Activated naive CD4-positive, alpha-beta T cell (primary cell): ENCODE results near the gene WASF2.
A peak's percentile ranks its signal among the peaks of the same experiment; 100 is the strongest.

Source experiments
- DNase-seq, 4 experiments: peaks; one replicate each; lab custom pipeline; 2025; lab: John Stamatoyannopoulos, UW

Gene WASF2

GRCh38 chr1:27377760-27378495 is 112.0 kb downstream of the WASF2 start:
- DNase-seq: no peak

- no peak for DNase-seq
Measured at GRCh38 chr1:27374362-27375086, 115.4 kb downstream of the WASF2 start, which contains the start of gene FCN3. Gene FCN3 (minus strand): TSS chr1:27374824. CDS start chr1:27374818, 6 bp downstream.

GRCh38 chr1:27372808-27373690 is 116.9 kb downstream of the WASF2 start:
- DNase-seq: no peak

- DNase-seq: no peak
Measured at GRCh38 chr1:27372022-27372807, 117.8 kb downstream of the WASF2 start.

GRCh38 chr1:27368869-27369582 is 120.9 kb downstream of the WASF2 start:
- DNase-seq: no peak

- no peak for DNase-seq
Measured at GRCh38 chr1:27367160-27367650, 122.8 kb downstream of the WASF2 start.

GRCh38 chr1:27366411-27367159 is 123.4 kb downstream of the WASF2 start, which contains the start of gene MAP3K6:
Gene MAP3K6 (minus strand): TSS chr1:27366961. CDS start chr1:27366597, 364 bp downstream.
- DNase-seq: peak in 1 of 4 experiments; percentile 41

GRCh38 chr1:27366113-27366410 is 123.9 kb downstream of the WASF2 start:
- peak; percentile 20 to 53 (median 27) for DNase-seq

- peak; percentile 22 to 67 (median 49) for DNase-seq
Measured at GRCh38 chr1:27365372-27366112, 124.4 kb downstream of the WASF2 start.

- DNase-seq: no peak
Measured at GRCh38 chr1:27364696-27365371, 125.1 kb downstream of the WASF2 start.

GRCh38 chr1:27363766-27364695 is 125.9 kb downstream of the WASF2 start:
- no peak for DNase-seq

- DNase-seq: no peak
Measured at GRCh38 chr1:27361553-27361952, 128.4 kb downstream of the WASF2 start.

- DNase-seq: no peak
Measured at GRCh38 chr1:27361044-27361402, 128.9 kb downstream of the WASF2 start.

GRCh38 chr1:27360159-27361043 is 129.6 kb downstream of the WASF2 start:
- peak in 1 of 4 experiments; percentile 44 for DNase-seq

- DNase-seq: no peak
Measured at GRCh38 chr1:27359822-27360158, 130.2 kb downstream of the WASF2 start.

- DNase-seq: no peak
Measured at GRCh38 chr1:27358928-27359313, 131.0 kb downstream of the WASF2 start.
